Endothelial cell of coronary artery (primary cell): ENCODE measurements around the gene PSENEN. TPM values are rescaled to one million over a fixed set of nuclear protein-coding genes. Genes with fewer than 3 reads are reported as not detected.

Experiments
- total RNA-seq: library from RNA; depleted of rRNA; stranded (reverse); fragments of >200 nt; gene quantifications from 2 replicates; pipeline ENCODE4 v1.2.3, GENCODE V29; 2014

PSENEN gene
- 10.3 and 18.1 TPM in 2 replicates for total RNA-seq

GRCh38 chr19:35745328-35746086 lies at the start of gene PSENEN, which contains the start of gene U2AF1L4:
Gene PSENEN, plus strand, starts transcription at chr19:35745651. Its CDS starts 280 bp downstream, at chr19:35745931.
Gene U2AF1L4, minus strand, starts transcription at chr19:35745418. Its CDS starts 27 bp downstream, at chr19:35745391.

GRCh38 chr19:35704218-35704617 lies 41.2 kb upstream of the PSENEN start, which contains the start of gene ZBTB32:
Gene ZBTB32, plus strand, starts transcription at chr19:35704558. Its CDS starts 10,069 bp downstream, at chr19:35714627.

GRCh38 chr19:35717665-35718344 lies 27.6 kb upstream of the PSENEN start, which contains the start of gene KMT2B:
Gene KMT2B, plus strand, starts transcription at chr19:35718003. Its CDS starts 16 bp downstream, at chr19:35718019.

GRCh38 chr19:35742121-35742724 lies 3.2 kb upstream of the PSENEN start, which contains the start of gene IGFLR1:
Gene IGFLR1, minus strand, starts transcription at chr19:35742452. Its CDS starts 1,272 bp downstream, at chr19:35741180.

GRCh38 chr19:35748106-35749020 lies 2.9 kb downstream of the PSENEN start, which contains the start of gene LIN37:
Gene LIN37, plus strand, starts transcription at chr19:35748576. Its CDS starts 149 bp downstream, at chr19:35748725.

GRCh38 chr19:35756377-35757230 lies 11.2 kb downstream of the PSENEN start, which contains the start of gene HSPB6:
Gene HSPB6, minus strand, starts transcription at chr19:35757029. Its CDS starts 21 bp downstream, at chr19:35757008.

GRCh38 chr19:35757749-35758608 lies 12.5 kb downstream of the PSENEN start, which contains the start of gene PROSER3:
Gene PROSER3, plus strand, starts transcription at chr19:35758176. Its CDS starts 40 bp downstream, at chr19:35758216.

GRCh38 chr19:35775298-35776101 lies 30.0 kb downstream of the PSENEN start, which contains the start of gene ARHGAP33:
Gene ARHGAP33, plus strand, starts transcription at chr19:35775564. Its CDS starts 95 bp downstream, at chr19:35775659.

Other genes starting within 250 kb of the PSENEN start
- not detected in 2 replicates for gene DMKN, start 232.0 kb upstream of the PSENEN start, total RNA-seq
- 0.09 TPM in 1 of 2 replicates, not detected in the other for gene SBSN, start 217.3 kb upstream of the PSENEN start, total RNA-seq
- not detected in 2 replicates for gene GAPDHS, start 212.2 kb upstream of the PSENEN start, total RNA-seq
- 72.9 and 73.4 TPM in 2 replicates for gene TMEM147, start 200.0 kb upstream of the PSENEN start, total RNA-seq
- not detected in 2 replicates for gene ATP4A, start 182.0 kb upstream of the PSENEN start, total RNA-seq
- not detected in 2 replicates for gene PMIS2, start 159.5 kb upstream of the PSENEN start, total RNA-seq
- gene HAUS5, start 132.9 kb upstream of the PSENEN start, total RNA-seq, result 6.5 and 6.7 TPM in 2 replicates
- gene RBM42, start 116.6 kb upstream of the PSENEN start, total RNA-seq, result 35.3 and 36.1 TPM in 2 replicates
- gene ETV2, start 103.9 kb upstream of the PSENEN start, total RNA-seq, result 0.09 and 0.18 TPM in 2 replicates
- gene COX6B1, start 97.3 kb upstream of the PSENEN start, total RNA-seq, result 365 and 476 TPM in 2 replicates
- gene UPK1A, start 79.1 kb upstream of the PSENEN start, total RNA-seq, result not detected in 2 replicates
- not detected in 2 replicates for gene ZBTB32, start 41.1 kb upstream of the PSENEN start, total RNA-seq
- 6.2 and 8.8 TPM in 2 replicates for gene KMT2B, start 27.6 kb upstream of the PSENEN start, total RNA-seq
- gene IGFLR1, start 3.2 kb upstream of the PSENEN start, total RNA-seq, result 0.09 and 1.3 TPM in 2 replicates
- 2.9 and 4.8 TPM in 2 replicates for gene U2AF1L4, start 233 bp upstream of the PSENEN start, total RNA-seq
- gene LIN37, start 2.9 kb downstream of the PSENEN start, total RNA-seq, result 4.0 and 9.5 TPM in 2 replicates
- 0.09 and 2.8 TPM in 2 replicates for gene HSPB6, start 11.4 kb downstream of the PSENEN start, total RNA-seq
- 2.2 and 2.3 TPM in 2 replicates for gene PROSER3, start 12.5 kb downstream of the PSENEN start, total RNA-seq
- 1.3 and 1.4 TPM in 2 replicates for gene ARHGAP33, start 29.9 kb downstream of the PSENEN start, total RNA-seq
- not detected in 2 replicates for gene PRODH2, start 67.2 kb downstream of the PSENEN start, total RNA-seq
- gene NPHS1, start 106.9 kb downstream of the PSENEN start, total RNA-seq, result not detected in 2 replicates
- under 0.01 TPM in 1 of 2 replicates, not detected in the other for gene KIRREL2, start 111.3 kb downstream of the PSENEN start, total RNA-seq
- gene APLP1, start 122.9 kb downstream of the PSENEN start, total RNA-seq, result 3.4 TPM in 2 replicates
- gene NFKBID, start 154.9 kb downstream of the PSENEN start, total RNA-seq, result 2.8 and 3.2 TPM in 2 replicates
- gene HCST, start 156.9 kb downstream of the PSENEN start, total RNA-seq, result 0.47 TPM in 1 of 2 replicates, not detected in the other
- gene TYROBP, start 162.6 kb downstream of the PSENEN start, total RNA-seq, result not detected in 2 replicates
- 1.5 and 2.8 TPM in 2 replicates for gene LRFN3, start 190.7 kb downstream of the PSENEN start, total RNA-seq
- gene SDHAF1, start 249.5 kb downstream of the PSENEN start, total RNA-seq, result 8.3 and 9.0 TPM in 2 replicates